SH-SY5Y (cell line): ENCODE measurements around the gene PKP2.

Experiments
- GATA2 ChIP-seq: IDR thresholded peaks from 2 replicates; pipeline ENCODE4 v1.6.1; 2011; ENCODE audit warnings: mild to moderate bottlenecking, low read depth, low read length
- GATA3 ChIP-seq: IDR thresholded peaks from 2 replicates; pipeline ENCODE4 v1.6.1; 2011; ENCODE audit warnings: low read depth, mild to moderate bottlenecking, low read length, moderate library complexity

GRCh38 chr12:32836710-32837109 is 59.9 kb downstream of the PKP2 start:
- no peak for TF ChIP-seq GATA3
- TF ChIP-seq GATA2 = no peak
